ENCODE data around the gene LDHD. TPM values are rescaled to one million over a fixed set of nuclear protein-coding genes. Genes with fewer than 3 reads are reported as not detected.

The LDHD gene
- total RNA-seq, 2 experiments from 2014 or later, result not detected

DNA sequence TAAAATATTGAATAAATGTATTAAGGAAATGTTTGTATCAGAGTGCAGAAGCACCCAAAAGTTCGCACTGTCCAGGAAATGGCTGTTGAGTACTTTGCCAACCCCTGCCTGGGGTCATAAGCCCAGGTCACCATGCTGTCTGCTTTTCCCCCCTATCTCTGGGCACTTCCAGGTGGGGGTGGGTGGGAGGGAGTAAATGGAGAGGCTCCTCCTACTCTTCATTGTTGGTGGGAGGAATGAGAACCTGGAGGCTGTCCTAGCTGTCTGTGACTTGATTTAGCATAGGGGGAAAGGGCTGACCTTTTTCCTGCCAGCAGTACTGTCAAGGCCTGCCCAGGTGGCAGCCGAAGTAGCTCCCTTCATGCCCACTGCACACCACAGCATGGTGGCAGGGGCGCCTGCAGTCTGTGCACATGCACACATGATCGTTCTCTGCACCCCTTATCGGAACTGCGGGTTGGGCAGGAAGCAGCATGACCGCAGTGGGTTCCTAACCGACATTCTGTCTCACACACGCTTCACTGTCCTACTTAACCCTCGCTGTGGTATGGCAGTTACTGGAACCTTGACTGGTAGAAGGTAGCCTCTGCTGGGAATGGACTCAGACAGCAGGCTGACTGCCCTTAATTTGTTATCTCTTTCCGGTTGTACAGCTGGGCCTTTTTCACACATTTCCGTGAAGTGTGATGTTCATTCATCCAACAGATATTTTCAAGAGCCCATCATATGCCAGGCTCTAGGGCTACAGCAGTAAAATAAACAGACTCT, 41.5 kb downstream of the LDHD start:
- peaks cover 3% of the 10 kb centered on the region for H3K36me3 Mint-ChIP-seq (ENCODE audit: low read depth)
- DNase-seq, result peak; percentile 90
- ChIA-PET CTCF (interaction anchor here (1.0 to 1.6 kb wide), 6 partner anchors 10 to 77 kb away, joined by 3 to 6 read pairs (median 4); partner anchors contain the start of gene ZNRF1), POLR2A (interaction anchor here (0.6 to 1.9 kb wide), 8 partner anchors 12 to 63 kb away, joined by 3 to 9 read pairs (median 4); no protein-coding TSS in a partner anchor)
- peaks cover 30% of the 10 kb centered on the region for H3K4me1 Mint-ChIP-seq (ENCODE audit: low read depth)
- TF ChIP-seq, protein P1, sequence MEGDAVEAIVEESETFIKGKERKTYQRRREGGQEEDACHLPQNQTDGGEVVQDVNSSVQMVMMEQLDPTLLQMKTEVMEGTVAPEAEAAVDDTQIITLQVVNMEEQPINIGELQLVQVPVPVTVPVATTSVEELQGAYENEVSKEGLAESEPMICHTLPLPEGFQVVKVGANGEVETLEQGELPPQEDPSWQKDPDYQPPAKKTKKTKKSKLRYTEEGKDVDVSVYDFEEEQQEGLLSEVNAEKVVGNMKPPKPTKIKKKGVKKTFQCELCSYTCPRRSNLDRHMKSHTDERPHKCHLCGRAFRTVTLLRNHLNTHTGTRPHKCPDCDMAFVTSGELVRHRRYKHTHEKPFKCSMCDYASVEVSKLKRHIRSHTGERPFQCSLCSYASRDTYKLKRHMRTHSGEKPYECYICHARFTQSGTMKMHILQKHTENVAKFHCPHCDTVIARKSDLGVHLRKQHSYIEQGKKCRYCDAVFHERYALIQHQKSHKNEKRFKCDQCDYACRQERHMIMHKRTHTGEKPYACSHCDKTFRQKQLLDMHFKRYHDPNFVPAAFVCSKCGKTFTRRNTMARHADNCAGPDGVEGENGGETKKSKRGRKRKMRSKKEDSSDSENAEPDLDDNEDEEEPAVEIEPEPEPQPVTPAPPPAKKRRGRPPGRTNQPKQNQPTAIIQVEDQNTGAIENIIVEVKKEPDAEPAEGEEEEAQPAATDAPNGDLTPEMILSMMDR (IDR thresholded peaks at IDR 0.05), result no peak
- no peaks in the 10 kb centered on the region for H3K27me3 Mint-ChIP-seq
- ATAC-seq, result peak; percentile 92
- H3K9me3 Mint-ChIP-seq, result peaks cover 3% of the 10 kb centered on the region
- intact Hi-C loops (cut with micrococcal nuclease), result loop anchor here (5.0 kb wide), 1 partner anchor 32 kb away; no protein-coding TSS in a partner anchor
- peak overlapping the region; percentile 15 for H3K4me3 Mint-ChIP-seq
- H3K27ac Mint-ChIP-seq, result peak overlapping the region; percentile 87

DNA sequence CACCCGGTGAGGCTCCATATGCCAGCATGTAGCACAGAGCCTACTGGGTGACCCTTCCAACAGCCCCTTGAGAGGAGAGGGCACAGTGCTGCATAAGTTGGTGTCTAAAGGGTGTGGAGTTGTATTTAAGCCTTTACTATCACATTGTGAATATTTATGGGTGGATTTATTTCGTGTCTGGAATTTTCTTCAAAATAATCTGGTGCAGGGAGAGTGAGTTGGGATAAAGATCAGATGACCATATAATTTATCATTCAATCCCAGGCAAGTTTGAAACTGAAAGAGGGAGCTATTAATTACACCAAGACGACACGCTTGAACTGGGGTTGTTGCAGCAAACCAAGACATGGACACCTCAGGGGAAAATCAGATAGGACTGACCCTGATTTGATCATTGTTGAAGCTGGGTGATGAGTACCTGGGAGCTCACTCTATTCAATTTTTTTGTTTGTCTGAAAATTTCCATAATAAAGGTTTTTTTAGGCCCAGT, 42.2 kb downstream of the LDHD start:
- H3K27ac Mint-ChIP-seq, result peak overlapping the region; percentile 35
- H3K4me1 Mint-ChIP-seq (ENCODE audit: low read depth), result peaks cover 30% of the 10 kb centered on the region
- TF ChIP-seq, protein P1 (IDR thresholded peaks at IDR 0.05), result no peak
- H3K9me3 Mint-ChIP-seq, result peaks cover 3% of the 10 kb centered on the region
- H3K27me3 Mint-ChIP-seq, result no peaks in the 10 kb centered on the region
- intact Hi-C loops (cut with micrococcal nuclease), result loop anchor here (5.0 kb wide), 1 partner anchor 33 kb away; no protein-coding TSS in a partner anchor
- ATAC-seq (no peak), DNase-seq (no peak)
- ChIA-PET POLR2A (interaction anchor here (0.9 to 1.9 kb wide), 7 partner anchors 11 to 62 kb away, joined by 3 to 9 read pairs (median 5); no protein-coding TSS in a partner anchor), CTCF (interaction anchor here (1.0 to 1.6 kb wide), 5 partner anchors 9 to 76 kb away, joined by 3 to 6 read pairs (median 4); partner anchors contain the start of gene ZNRF1)
- peaks cover 3% of the 10 kb centered on the region for H3K36me3 Mint-ChIP-seq (ENCODE audit: low read depth)
- H3K4me3 Mint-ChIP-seq, result no peak overlapping the region

DNA sequence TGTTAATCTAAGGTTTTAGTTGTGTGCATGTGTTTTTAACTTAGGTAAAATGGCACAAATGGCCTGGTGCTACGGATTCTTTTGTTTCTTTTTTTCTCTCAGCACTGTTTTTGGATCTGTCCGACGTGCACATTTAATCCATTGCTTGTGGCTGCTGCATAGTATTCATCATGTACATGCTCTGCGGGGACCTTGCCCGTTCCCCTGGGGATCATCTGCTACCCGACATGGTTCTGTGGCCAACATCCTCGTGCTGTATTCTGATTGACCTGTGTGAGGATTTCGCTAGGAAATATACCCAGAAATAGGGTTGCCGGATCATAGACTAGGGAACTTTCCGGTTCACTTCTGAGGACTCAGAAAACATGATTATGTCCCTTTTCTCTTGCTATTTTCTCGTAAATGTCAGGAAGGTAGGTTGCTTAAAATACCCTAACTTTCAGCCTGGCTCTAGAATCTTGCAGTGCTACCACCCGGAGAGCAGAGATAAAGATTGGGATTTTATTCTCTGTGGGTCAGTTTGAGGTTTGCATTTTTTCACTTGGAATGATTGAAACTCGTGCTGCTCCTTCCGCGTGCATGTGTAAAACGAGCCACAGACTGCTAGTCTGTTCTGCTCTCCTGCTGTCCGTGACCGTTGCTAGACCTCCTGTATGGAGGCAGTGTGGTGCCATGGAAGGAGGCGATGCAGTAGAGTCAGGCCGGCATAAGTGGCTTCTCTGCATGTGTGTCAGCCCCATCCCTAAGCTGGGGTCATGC, 42.9 kb downstream of the LDHD start:
- CTCF ChIA-PET, result interaction anchor here (0.7 to 1.6 kb wide), 4 partner anchors 9 to 75 kb away, joined by 3 to 6 read pairs (median 5); partner anchors contain the start of gene ZNRF1

DNA sequence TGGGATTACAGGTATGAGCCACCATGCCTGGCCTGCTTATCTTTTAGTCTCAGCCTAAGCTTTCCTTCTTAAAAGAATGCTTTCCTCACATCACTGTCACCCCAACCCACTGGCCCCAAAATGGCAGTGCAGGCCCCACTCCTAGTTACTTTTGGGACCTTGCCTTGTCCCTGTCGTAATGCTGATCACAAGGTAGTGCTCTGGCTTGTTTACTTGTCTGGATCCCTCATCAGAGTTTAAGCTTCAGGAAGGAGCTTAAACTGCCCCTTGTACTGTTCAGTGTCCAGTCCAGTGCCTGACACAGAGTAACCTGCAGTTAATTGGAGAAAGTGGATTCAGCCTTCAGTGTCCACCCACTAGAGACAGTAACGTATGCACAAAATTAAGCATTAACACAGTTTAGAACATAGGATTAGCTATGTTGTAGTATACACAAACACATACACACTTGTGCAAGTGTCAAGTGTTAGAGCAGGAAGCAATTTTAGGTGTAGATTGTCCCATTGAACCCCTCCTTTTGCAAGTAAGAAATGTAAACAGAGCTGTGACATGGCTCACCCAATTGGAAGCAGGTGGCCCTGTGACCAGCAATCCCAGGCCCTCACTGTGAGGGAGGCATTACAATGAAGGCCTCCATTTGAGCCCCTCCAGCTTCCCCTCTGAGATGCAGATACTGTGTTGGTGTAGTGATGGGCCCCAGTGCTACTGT, 44.2 kb downstream of the LDHD start:
- Mint-ChIP-seq H3K4me3 (no peak overlapping the region), H3K27me3 (no peaks in the 10 kb centered on the region), H3K9me3 (peaks cover 1% of the 10 kb centered on the region), H3K36me3 (ENCODE audit: low read depth) (peaks cover 3% of the 10 kb centered on the region), H3K27ac (no peak overlapping the region), H3K4me1 (ENCODE audit: low read depth) (peaks cover 25% of the 10 kb centered on the region)
- ATAC-seq, result no peak
- intact Hi-C loops (cut with micrococcal nuclease), result loop anchor here (5.0 kb wide), 1 partner anchor 35 kb away; no protein-coding TSS in a partner anchor
- TF ChIP-seq, protein P1 (IDR thresholded peaks at IDR 0.05), result no peak
- CTCF ChIA-PET, result interaction anchor here (1.5 to 1.8 kb wide), 3 partner anchors 10 to 74 kb away, joined by 6 to 8 read pairs (median 8); partner anchors contain the start of gene ZNRF1
- DNase-seq, result no peak
- POLR2A ChIA-PET, result no interaction called here

More for the DNA sequence above, 42.9 kb downstream of the LDHD start:
- no peak for ATAC-seq
- DNase-seq, result no peak
- Mint-ChIP-seq H3K27ac (peak overlapping the region; percentile 35), H3K4me3 (no peak overlapping the region), H3K36me3 (ENCODE audit: low read depth) (peaks cover 3% of the 10 kb centered on the region), H3K27me3 (no peaks in the 10 kb centered on the region), H3K9me3 (peaks cover 3% of the 10 kb centered on the region), H3K4me1 (ENCODE audit: low read depth) (peaks cover 30% of the 10 kb centered on the region)
- POLR2A ChIA-PET, result interaction anchor here (1.1 to 1.9 kb wide), 4 partner anchors 13 to 38 kb away, joined by 3 to 7 read pairs (median 4); no protein-coding TSS in a partner anchor
- intact Hi-C loops (cut with micrococcal nuclease), result loop anchor here (5.0 kb wide), 1 partner anchor 34 kb away; no protein-coding TSS in a partner anchor
- TF ChIP-seq, protein P1 (IDR thresholded peaks at IDR 0.05), result no peak

Data from activated CD8-positive, alpha-beta T cell treated with anti-CD3 and anti-CD28 coated beads for 36 hours (primary cell).